GM18858 (cell line): Measurements from ENCODE around the gene DPF3.

Experiments used
- ATAC-seq: cut with Tn5 transposase; IDR thresholded peaks from one replicate; pipeline ENCODE4 v1.9.1; 2021; ENCODE audit not compliant: unreplicated experiment

The DPF3 gene

DNA sequence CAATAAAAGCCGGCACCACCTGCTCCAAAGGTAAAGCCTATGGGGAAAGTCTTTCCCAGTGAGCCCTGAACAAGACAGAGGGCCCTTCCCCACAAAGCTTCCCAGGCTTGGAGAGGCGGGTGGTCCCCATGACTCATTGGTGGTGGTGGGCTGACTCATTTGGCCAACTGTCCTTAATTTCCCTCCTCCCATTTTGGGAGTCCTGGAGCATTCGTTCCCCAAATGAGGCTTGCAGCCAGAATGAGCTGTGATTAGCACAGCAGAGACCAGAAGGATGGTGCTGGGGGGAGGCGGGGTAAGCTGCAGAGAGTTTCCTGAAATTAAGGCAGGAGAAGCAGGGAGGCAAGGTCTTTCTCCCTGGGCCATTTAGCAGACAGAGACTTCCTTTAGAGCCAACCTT is 241.7 kb downstream of the DPF3 start:
- no peak for ATAC-seq

DNA sequence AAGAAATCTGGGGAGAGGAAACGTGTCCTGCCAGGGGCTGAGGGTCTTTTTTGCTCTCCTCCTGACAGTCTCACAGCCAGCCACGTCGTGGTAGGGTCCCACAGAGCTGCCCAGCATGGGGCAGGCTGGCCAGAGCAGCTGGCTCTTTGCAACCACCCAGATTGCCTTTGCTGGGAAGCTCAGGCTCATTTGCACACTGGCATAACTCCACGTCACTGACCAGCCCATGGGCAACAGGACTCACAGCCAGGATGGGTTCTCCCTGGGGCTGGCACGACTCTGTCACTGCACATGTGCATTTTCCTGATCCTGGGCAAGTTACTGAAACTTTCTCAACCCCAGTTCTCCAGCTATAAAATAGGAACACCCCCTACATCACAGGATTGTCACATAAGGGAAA is 242.2 kb downstream of the DPF3 start:
- no peak for ATAC-seq

DNA sequence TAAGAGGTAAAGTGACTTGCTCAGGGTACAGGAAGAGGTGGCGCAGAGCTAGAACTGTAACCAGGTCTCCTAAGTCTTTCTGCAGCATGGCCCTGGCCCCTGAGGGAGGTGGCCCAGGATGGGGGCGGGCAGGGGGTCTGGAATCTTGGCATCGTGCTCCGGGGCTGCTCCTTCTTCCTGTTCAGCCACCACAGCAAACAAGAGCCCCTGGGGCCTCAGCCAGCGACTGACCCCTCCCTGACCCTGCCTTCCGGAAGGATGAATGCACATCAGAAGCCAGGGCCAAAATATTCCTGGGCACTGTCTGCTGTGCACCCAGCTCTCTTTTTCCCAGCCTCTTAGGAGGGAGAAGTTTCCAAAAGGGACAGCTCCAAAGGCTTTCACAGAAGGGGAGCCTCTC is 242.8 kb downstream of the DPF3 start:
- ATAC-seq = no peak

DNA sequence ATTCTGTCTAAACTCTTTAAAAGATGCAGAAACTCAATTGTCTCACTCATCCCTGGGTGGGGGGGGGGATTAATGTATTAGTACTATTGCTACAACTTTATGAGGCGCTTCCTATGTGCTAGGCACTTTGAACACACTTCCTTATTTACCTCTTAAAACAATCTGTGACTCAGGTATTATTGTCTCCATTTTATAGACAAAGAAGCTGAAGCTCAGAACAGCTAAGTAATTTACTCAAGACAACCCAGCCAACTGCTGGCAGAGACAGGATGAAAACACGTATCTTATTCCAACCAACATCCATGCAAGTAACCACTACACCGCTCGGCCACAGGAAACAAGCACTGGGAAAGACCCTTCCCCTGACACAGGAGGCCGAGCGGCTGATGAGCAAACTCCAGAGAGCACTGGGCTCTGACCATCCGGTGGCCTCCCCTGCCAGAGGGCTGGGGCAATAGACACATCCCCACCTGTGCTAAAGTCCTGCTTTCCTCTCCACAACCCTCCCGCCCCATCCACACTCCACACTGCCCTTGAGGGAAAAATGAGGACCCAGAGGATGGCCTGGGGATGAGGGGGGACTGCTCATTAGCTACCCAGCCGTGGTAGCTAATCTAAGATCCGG is 244.2 kb downstream of the DPF3 start:
- ATAC-seq = no peak

DNA sequence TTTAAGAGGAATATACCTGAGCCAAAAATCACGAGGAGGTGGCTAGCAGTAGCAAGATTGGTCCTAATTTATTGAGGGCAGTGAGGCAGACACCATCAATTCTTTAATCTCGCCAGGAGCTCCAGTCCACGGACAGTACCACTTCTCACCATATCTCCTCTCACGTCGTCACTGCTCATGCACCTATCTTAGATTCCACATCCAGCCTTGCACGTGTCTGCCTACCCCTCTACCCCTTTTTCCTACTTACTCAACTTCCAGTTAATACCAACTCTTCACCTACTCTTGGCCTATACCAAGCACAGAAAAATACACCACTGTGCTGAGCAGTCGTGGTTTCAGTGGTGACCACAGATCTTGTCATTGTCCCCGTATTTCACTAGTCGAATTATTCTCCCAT is 246.1 kb downstream of the DPF3 start:
- ATAC-seq = no peak

DNA sequence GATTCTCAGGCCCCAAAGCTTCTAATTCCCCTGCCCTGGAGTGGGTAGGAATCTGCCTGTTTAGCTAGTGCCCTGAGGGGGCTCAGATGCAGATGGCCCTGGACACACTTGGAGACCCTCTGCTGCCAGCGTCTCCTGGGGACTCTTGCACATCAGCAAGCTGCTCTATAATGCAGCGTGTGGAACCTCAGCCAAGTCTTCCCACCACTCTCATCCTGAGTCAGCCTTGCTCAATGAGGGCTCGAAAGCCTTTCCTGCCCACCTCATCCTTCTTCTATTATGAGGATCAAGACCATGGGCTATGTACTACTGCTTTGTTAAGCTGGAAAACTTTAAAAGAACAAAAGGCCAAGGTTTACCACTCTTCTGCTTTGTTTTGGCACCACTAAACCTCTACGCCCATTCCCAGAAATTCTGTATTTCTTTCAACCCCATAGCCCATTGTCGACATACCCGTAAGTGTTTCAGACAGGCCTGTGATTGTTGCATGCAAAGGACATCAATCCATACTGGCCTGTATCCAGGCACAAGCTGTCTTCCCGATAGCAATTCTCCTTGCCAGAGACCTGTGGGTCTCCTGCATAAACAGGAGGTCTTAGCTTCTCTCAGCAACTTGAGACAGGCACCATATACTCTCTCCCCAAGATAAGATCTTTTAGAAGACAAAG is 246.9 kb downstream of the DPF3 start:
- no peak for ATAC-seq

DNA sequence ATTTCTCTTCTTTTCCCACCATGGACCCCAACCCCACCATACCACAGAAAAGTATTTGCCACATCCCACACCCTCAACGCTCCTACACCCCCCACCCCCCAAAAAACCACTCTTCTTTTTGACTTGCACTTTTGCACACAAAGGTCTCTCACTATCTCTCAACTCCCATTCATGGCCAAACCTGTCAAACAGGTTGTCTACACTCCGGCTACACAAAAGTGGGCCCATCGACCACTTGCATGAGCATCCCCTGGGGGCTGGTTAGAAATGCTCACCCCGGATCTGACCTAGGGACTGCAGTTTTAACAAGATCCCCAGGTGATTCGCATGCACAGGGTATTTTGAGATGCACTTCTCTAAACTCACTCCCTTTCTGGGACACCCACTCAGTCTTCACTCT is 248.2 kb downstream of the DPF3 start:
- ATAC-seq = no peak

DNA sequence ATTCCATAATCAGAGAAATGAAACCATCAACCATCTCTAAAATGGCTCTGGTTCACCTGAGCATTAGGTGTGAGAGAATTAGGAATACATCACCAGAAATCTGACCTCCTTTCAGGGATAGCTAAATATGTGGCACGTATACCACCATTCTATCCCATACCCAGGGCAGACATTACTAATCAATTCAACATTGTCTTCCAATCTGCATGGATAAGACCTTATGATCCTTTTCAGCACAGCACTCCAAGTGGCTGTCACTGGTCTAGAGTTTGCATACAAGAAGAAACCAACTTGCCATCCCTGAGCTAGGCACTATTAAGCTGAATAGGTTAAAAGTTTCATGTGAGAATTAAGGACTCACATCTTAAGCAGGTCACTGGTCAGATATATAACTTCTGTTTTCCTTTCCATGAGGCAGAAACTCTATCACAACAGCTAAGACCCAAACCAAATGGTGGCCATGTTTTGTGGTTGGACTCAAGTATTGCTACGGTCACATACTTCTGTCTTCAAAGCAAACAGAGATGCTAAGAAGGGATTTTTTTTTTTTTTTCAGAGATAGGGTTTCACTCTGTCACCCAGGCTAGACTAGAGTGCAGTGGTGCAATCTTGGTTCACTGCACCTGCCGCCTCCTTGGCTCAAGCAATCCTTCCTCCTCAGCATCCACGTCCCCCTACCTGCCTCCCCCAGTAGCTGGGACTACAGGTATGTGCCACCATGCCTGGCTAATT is 249.0 kb downstream of the DPF3 start:
- ATAC-seq = no peak

DNA sequence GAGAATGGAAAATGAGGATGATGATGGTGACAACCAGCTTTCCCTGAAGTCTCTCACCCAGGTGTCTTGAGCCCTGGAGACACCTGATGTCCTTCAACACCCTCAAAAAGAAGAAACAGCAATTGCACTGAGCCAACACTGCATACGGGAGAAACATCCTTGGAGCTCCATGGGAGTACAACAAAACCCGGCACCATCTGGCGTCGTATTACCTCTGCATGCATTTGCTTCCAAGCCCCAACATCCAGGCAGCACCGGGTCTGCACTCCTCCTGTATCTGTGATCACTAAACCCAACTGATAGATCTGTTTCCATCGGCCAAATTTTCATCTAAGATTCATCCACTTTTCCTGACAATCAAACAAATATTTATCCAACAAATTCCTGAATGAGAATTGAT is 249.9 kb downstream of the DPF3 start:
- no peak for ATAC-seq

DNA sequence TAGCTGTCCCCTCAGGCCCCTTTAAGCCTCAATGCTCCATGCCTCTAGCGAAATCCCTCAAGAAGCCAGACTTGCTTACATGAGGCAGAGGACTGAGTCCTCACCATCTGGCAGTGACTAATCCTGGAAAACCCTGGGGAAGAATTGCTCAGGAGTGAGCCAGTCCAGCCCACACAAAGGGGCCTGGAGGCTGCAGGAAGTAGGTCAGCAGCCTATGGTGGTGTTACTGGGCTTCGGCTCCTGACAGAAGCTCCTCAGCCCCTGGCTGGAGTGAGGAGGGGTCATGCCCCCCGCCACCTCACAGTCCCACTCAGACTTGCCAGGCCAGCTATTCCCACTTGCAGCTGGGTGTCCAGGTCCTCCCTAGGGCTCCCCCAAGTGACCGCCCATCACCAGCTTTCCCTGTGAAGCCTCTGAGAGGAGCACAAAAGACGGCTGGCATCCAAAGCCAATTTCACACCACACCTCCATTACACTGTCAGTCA is 250.5 kb downstream of the DPF3 start:
- no peak for ATAC-seq

DNA sequence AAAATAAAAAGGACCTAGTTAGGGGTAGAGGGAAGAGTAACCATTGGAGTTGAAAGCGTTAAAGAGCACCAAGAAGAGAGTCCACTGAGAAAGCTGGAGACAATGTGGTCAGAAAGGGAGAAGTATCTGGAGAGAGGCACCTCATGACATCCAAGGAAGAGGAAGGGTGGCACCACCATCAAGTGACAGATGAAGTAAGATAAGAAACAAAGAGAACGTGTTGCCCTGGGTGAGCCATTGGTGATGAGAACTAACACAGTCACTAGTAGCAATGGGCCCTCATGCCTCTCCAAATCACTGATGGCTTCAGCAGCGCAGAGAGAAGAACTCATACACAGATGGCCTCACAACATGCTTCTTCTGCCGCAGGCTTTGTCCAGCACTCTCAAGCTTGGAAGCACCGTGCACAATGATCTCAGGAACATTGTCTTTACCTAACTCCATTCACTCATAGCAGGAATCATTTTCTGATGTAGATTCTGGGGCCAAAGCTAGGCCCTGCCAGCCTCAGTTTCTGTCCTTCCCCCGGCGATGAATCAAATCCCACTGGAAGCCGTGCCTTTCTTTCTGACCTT is 252.9 kb downstream of the DPF3 start:
- ATAC-seq = no peak

DNA sequence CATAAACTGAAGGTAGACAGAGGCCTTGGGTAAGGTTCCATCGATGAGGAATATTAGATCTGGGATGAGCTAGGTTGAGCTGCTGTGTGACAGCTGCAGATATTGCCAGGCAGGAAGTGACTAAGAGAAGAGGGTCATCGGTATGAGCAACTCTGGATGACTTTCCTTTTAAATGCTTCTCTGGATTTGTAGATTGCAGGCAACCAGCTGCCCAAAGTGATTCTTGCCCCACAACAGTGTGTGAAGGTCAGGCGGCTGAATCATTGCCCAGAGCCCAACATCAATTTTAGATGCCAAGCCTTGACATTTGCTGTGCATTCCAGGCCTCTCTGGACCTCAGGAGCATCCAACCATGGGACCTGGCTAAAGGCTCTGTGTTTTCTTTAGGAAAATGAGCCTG is 255.9 kb downstream of the DPF3 start:
- no peak for ATAC-seq

DNA sequence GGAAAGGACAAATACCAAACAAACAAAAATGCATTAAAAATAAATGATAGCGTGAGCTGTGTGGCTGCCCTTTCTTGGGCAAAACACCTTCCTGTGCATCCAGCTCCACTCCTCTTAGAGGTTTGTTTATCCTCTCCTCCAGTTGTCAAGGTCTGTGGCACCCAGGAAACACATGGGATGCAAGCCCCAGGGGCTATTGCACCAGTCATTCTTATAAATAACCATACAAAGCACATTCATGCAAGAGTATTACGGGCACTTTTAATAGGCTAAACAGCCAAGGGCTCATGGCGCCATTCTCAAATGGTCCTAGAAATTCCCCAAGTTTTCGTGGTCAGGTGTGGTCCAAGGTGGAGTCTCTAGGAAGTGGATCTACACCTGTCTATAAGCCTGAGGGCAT is 257.0 kb downstream of the DPF3 start:
- ATAC-seq = no peak

DNA sequence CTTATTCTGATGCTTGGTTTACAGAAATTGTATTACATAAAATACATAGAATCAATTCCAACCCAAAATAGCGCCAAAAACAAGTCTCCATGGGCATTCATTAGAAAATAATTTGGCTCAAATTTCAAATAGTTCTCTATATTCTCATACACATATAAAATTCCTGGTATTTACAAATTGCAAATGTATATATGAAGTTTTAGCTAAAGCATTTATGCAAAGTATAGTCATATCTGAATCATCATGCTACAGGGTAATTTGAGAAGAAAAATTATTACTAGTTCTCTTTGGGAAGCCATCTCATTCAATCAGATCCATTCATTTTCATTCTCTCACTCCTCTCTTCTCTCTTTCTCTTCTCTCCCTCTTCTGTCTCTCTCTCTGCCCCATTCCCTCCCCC is 257.8 kb downstream of the DPF3 start:
- ATAC-seq = no peak

DNA sequence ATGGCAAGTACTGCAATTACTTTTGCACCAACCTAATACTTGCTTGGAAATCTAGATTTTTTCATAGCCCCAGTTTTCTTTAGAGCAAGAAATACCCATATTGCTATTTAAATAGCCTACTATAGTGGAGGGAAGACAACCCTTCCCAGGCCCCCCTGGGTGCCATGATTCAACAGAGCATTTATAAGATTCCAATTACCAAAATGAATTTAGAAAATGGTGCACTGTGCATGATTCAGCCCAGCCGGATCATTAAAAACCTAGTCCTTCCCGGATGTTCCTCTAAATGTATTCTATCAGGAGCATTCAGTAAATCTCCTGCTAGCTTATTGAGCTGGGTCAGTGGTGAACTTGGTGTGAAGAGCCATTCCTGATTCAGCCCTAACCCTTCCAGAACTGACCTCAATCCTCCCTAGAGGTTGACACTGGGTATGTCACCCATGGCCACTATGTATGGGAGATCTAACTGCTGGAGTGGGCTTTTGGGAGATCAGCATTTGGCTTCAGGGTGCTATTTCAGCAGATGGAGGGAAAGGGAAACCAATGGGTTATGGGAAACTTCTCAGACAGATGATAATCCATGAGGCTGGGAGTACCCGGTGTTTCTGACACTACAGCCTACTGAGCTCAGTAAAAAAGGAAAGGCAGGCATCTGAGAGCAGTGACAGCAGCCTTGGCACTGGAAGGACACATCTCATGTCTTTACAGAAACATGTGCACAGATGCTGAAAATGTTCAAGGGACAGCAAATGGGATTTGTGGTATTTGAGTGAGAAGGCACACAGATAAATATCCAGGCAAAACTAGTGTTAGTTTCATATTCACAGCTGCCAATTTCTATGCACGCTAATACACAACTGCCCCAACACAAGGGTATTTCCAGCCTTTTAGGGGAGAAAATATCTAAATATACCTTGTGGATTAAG is 258.9 kb downstream of the DPF3 start:
- no peak for ATAC-seq

DNA sequence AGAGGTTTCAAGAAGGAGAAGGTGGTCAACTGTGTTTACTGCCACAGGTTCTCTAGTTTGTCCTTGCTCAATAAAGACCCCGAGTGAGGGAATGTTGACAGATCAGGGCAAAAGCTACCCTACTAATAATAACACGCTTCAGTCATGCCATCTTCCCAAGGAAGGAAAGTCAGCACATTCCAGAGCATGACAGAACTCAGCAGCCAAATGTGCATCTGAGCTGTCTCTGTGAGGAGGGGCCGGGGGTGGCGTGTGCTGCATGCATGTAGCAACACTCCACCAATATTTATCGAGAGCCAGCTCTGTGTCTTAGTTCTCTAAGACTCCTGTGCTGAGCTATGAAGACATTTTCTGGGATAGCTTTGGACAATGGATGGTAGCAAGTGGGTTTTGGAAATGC is 260.4 kb downstream of the DPF3 start:
- ATAC-seq = no peak

DNA sequence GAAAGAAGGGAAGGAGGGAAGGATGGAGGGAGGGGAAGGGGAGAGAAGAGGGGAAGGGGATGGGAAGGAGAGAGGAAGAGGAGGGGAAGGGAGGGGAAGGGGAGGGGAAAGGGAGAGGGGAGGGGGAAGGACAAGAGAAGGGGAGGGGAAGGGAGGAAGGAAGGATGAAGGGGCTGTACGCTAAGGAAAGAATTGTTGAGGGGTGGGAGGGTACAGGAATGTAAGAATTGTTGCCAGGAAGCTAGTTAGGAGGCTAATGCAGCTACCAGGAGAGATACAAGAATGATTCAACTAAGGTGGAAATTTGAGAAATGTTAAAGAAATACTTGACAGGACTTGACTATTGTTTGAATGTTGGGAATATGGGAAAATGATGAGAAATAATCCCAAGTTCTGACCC is 261.2 kb downstream of the DPF3 start:
- no peak for ATAC-seq

DNA sequence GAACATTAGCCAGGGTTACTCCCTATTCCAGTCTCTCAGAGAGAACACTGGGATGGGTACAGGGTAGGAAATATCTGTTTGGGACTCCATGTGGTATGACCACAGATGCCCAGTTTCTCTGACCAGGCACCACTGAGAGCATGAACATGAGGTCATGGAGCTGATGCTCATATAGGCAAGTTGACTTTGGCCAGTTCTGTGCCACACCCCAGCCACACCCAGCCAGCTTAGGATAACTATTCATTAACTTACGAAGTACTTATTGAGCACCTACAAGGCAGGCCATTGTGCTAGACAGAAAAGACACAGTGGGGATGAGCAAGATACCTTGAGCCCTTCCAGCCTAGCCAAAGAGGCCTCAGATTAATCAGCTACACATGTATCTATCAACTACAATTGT is 262.5 kb downstream of the DPF3 start:
- no peak for ATAC-seq

DNA sequence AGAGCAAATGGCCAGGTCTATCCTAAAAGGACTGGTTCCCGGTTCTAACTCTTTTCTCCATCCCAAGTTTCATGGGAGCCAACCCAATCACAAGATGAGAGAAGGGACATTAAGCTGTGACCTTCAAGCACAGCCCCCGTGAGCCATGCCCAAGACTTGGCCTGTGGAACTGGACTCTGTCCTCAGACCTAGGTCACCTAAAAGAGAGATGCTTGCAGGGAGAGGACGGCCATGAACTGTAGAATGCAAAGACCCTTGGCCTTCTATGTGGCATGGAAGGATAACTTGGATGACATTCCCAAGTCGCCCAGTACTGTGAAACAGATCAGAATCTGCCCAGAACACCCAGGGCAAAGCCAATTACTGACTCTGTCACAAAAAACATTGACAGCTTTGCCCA is 263.5 kb downstream of the DPF3 start:
- no peak for ATAC-seq

DNA sequence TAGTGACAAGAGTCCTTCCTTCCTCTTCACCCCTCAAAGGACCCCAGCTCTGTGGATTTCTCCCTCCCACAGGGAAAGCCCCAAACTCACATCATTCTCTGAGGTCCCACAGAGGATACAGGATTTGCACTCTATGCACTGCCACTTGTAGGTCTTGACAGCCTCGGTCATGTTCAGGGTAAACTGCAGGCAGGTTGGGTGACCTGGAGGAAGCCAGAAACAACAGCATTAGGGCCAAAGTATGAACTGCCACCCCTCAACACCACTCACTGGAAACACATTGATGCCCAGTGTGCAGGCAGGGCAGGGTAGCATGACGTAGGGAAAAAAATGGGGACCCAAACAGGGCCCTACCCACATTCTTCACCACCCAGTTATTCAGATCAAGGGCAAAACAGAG is 264.4 kb downstream of the DPF3 start:
- ATAC-seq = no peak

DNA sequence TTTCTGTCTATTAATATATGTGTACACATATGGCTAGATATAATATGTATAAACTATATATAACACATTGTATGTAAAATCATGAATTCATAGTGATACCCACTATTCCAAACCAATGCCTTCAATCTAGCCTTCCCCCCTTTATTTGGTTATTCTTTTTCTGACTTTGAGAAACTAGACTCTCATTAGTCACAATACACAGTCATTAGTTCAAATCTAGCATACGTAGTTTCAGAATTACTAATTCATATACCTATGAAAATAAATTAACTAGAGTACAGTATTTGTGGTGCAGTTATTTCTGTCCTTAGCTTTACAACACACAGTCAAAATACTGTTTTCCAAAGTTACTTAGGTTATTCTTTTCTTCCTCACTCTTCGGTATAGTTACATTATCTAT is 268.2 kb downstream of the DPF3 start:
- no peak for ATAC-seq
